ENCODE results near the gene TEX54.
"Not testable (repeated sequence)": the region's sequence is repeated elsewhere in the genome, so short reads cannot be mapped to it uniquely, and the experiment has no call there.

Gene TEX54

GRCh38 chr11:62863687-62864335 is 31.2 kb upstream of the TEX54 start:
- no peak for TF ChIP-seq CTCF (IDR thresholded peaks at IDR 0.05)
- Histone ChIP-seq H3K27ac (no peak overlapping the region), H3K27me3 (no peaks in the 10 kb centered on the region), H3K4me3 (ENCODE audit: low read depth in 1 of 2, low read length in 1 of 2) (no peak overlapping the region), H3K36me3 (no peaks in the 10 kb centered on the region), H3K4me1 (ENCODE audit: control insufficient read depth in 1 of 2, insufficient read depth in 1 of 2, low read depth in 1 of 2, low read length in 1 of 2) (peaks cover 3 to 7% of the 10 kb centered on the region in 2 experiments), H3K9me3 (no peaks in the 10 kb centered on the region)

DNA sequence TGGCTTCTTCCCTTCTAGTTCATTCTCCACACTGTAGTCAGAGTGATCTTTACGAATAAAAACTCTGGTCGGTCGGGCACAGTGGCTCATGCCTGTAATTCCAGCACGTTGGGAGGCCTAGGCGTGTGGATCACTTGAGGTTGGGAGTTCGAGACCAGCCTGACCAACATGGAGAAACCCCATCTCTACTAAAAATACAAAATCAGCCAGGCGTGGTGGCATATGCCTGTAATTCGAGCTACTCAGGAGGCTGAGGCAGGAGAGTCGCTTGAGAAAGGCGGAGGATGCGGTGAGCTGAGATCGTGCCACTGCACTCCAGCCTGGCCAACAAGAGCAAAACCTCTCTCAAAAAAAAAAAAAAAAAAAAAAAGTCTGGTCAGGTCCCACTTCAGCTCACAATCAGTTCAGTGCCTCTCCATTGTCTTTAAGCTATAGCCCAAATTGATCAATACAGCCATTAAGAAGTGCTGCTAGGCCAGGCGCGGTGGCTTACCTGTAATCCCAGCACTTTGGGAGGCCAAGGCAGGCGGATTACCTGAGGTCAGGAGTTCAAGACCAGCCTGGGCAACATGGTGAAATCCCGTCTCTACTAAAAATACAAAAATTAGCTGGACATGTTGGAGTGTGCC is 29.0 kb upstream of the TEX54 start:
- H3K4me1 ChIP-seq (ENCODE audit: control insufficient read depth in 1 of 2, insufficient read depth in 1 of 2, low read depth in 1 of 2, low read length in 1 of 2), result peaks cover 7 to 11% of the 10 kb centered on the region in 2 experiments
- not testable (repeated sequence) for H3K27ac ChIP-seq; H3K9me3 ChIP-seq; H3K27me3 ChIP-seq; H3K4me3 ChIP-seq (ENCODE audit: low read depth in 1 of 2, low read length in 1 of 2); H3K36me3 ChIP-seq

GRCh38 chr11:62860835-62861563 is 28.4 kb upstream of the TEX54 start:
- no peaks in the 10 kb centered on the region for H3K27me3 ChIP-seq
- peaks cover 13 to 18% of the 10 kb centered on the region in 2 experiments for H3K4me1 ChIP-seq (ENCODE audit: control insufficient read depth in 1 of 2, insufficient read depth in 1 of 2, low read depth in 1 of 2, low read length in 1 of 2)
- TF ChIP-seq CTCF (IDR thresholded peaks at IDR 0.05), result no peak
- no peak overlapping the region for H3K27ac ChIP-seq
- H3K9me3 ChIP-seq, result no peaks in the 10 kb centered on the region
- H3K36me3 ChIP-seq, result no peaks in the 10 kb centered on the region
- no peak overlapping the region for H3K4me3 ChIP-seq (ENCODE audit: low read depth in 1 of 2, low read length in 1 of 2)

- not testable (repeated sequence) for H3K27me3 ChIP-seq
These were observed 26.7 kb upstream of the TEX54 start for GRCh38 chr11:62859281-62859703.

DNA sequence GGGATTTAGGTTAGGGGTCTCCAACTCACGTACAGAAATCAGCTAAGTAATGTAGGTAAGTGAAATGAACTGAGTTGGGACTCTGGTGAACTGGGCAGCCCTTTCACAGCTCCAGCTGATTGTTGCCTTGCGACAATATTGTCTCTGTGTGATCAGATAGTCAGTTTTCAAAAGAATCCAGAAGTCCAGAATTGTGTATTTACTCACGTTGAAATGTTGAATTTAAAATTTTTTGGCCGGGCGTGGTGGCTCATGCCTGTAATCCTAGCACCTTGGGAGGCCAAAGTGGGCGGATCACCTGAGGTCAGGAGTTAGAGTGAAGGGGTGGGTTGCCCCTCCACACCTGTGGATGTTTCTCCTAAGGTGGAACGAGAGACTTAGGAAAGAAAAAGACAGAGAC is 25.6 kb upstream of the TEX54 start:
- no peaks in the 10 kb centered on the region for H3K27me3 ChIP-seq
- no peak overlapping the region for H3K4me3 ChIP-seq (ENCODE audit: low read depth in 1 of 2, low read length in 1 of 2)
- no peaks in the 10 kb centered on the region for H3K9me3 ChIP-seq
- peaks cover 33 to 37% of the 10 kb centered on the region in 2 experiments for H3K4me1 ChIP-seq (ENCODE audit: control insufficient read depth in 1 of 2, insufficient read depth in 1 of 2, low read depth in 1 of 2, low read length in 1 of 2)
- no peaks in the 10 kb centered on the region for H3K36me3 ChIP-seq
- TF ChIP-seq CTCF (IDR thresholded peaks at IDR 0.05), result no peak
- no peak overlapping the region for H3K27ac ChIP-seq

More at GRCh38 chr11:62859281-62859703, 26.7 kb upstream of the TEX54 start:
- not testable (repeated sequence) for H3K9me3 ChIP-seq; H3K4me3 ChIP-seq (ENCODE audit: low read depth in 1 of 2, low read length in 1 of 2); H3K36me3 ChIP-seq; H3K27ac ChIP-seq
- peaks cover 28 to 32% of the 10 kb centered on the region in 2 experiments for H3K4me1 ChIP-seq (ENCODE audit: control insufficient read depth in 1 of 2, insufficient read depth in 1 of 2, low read depth in 1 of 2, low read length in 1 of 2)

GRCh38 chr11:62857541-62857982 is 24.9 kb upstream of the TEX54 start:
- Histone ChIP-seq H3K27ac (no peak overlapping the region), H3K27me3 (no peaks in the 10 kb centered on the region), H3K4me3 (ENCODE audit: low read depth in 1 of 2, low read length in 1 of 2) (no peak overlapping the region), H3K9me3 (no peaks in the 10 kb centered on the region), H3K36me3 (no peaks in the 10 kb centered on the region), H3K4me1 (ENCODE audit: control insufficient read depth in 1 of 2, insufficient read depth in 1 of 2, low read depth in 1 of 2, low read length in 1 of 2) (peaks cover 28 to 34% of the 10 kb centered on the region in 2 experiments)
- TF ChIP-seq CTCF (IDR thresholded peaks at IDR 0.05), result no peak

Data from neutrophil (primary cell).